ENCODE results near the gene SLC15A1.

The SLC15A1 gene

GRCh38 chr13:98752467-98753290, at the start of gene SLC15A1:
SLC15A1 (minus strand) TSS chr13:98752672; CDS start chr13:98752598, 74 bp downstream.
- Histone ChIP-seq H3K79me2 (ENCODE audit: insufficient read depth, low read depth) (no peaks in the 10 kb centered on the region), H4K20me1 (ENCODE audit: insufficient read depth) (no peaks in the 10 kb centered on the region), H3K4me2 (no peak within 1 kb of the TSS), H2AFZ (ENCODE audit: low read depth) (no peak within 1 kb of the TSS), H3K36me3 (ENCODE audit: insufficient read depth) (no peaks in the 10 kb centered on the region), H3K4me3 (IDR thresholded peaks at IDR 0.05; ENCODE audit: insufficient read depth, low read depth, low read length) (no peak within 1 kb of the TSS), H3K4me1 (ENCODE audit: low read depth, poor library complexity, severe bottlenecking) (no peaks in the 10 kb centered on the region), H3K27me3 (ENCODE audit: insufficient read depth, low read depth) (no peaks in the 10 kb centered on the region), H3K27ac (no peak within 1 kb of the TSS), H3K9ac (no peak within 1 kb of the TSS)
- TF ChIP-seq CTCF (conservative IDR thresholded peaks at IDR 0.05; ENCODE audit: low read depth, low read length) = no peak

GRCh38 chr13:98801626-98802418, 49.4 kb upstream of the SLC15A1 start:
- Histone ChIP-seq H3K27me3 (ENCODE audit: insufficient read depth, low read depth) (no peaks in the 10 kb centered on the region), H3K36me3 (ENCODE audit: insufficient read depth) (no peaks in the 10 kb centered on the region), H3K79me2 (ENCODE audit: insufficient read depth, low read depth) (no peaks in the 10 kb centered on the region), H3K4me1 (ENCODE audit: low read depth, poor library complexity, severe bottlenecking) (no peaks in the 10 kb centered on the region), H3K4me2 (no peak overlapping the region), H3K27ac (no peak overlapping the region), H3K9ac (no peak overlapping the region), H3K4me3 (IDR thresholded peaks at IDR 0.05; ENCODE audit: insufficient read depth, low read depth, low read length) (no peak overlapping the region), H2AFZ (ENCODE audit: low read depth) (no peak overlapping the region), H4K20me1 (ENCODE audit: insufficient read depth) (no peaks in the 10 kb centered on the region)
- TF ChIP-seq CTCF (conservative IDR thresholded peaks at IDR 0.05; ENCODE audit: low read depth, low read length) = no peak

GRCh38 chr13:98800078-98800477, 47.6 kb upstream of the SLC15A1 start:
- H4K20me1 ChIP-seq (ENCODE audit: insufficient read depth) = no peaks in the 10 kb centered on the region

More at GRCh38 chr13:98800078-98800477, 47.6 kb upstream of the SLC15A1 start:
- TF ChIP-seq CTCF (conservative IDR thresholded peaks at IDR 0.05; ENCODE audit: low read depth, low read length) = no peak
- Histone ChIP-seq H2AFZ (ENCODE audit: low read depth) (no peak overlapping the region), H3K9ac (no peak overlapping the region), H3K4me1 (ENCODE audit: low read depth, poor library complexity, severe bottlenecking) (no peaks in the 10 kb centered on the region), H3K4me2 (no peak overlapping the region), H3K79me2 (ENCODE audit: insufficient read depth, low read depth) (no peaks in the 10 kb centered on the region), H3K27me3 (ENCODE audit: insufficient read depth, low read depth) (no peaks in the 10 kb centered on the region), H3K36me3 (ENCODE audit: insufficient read depth) (no peaks in the 10 kb centered on the region), H3K4me3 (IDR thresholded peaks at IDR 0.05; ENCODE audit: insufficient read depth, low read depth, low read length) (no peak overlapping the region), H3K27ac (no peak overlapping the region)

All from KMS-11 (cell line).